NOMO-1 treated with dmso at 0.1 percent for 144 hours (cell line): ENCODE results near the gene GREB1L.

Experiments
- DNase-seq: peaks from one replicate; lab custom pipeline; 2025; ENCODE audit not compliant: unreplicated experiment; lab: John Stamatoyannopoulos, UW

GREB1L gene

GRCh38 chr18:21444465-21445212 is 202.6 kb downstream of the GREB1L start:
- DNase-seq: no peak

GRCh38 chr18:21448299-21448698 is 206.3 kb downstream of the GREB1L start:
- DNase-seq: no peak

- no peak for DNase-seq
Observed at GRCh38 chr18:21449367-21450290, 207.6 kb downstream of the GREB1L start.

GRCh38 chr18:21450503-21450902 is 208.5 kb downstream of the GREB1L start:
- no peak for DNase-seq

GRCh38 chr18:21450913-21451312 is 208.9 kb downstream of the GREB1L start:
- no peak for DNase-seq

GRCh38 chr18:21451851-21452250 is 209.8 kb downstream of the GREB1L start:
- DNase-seq: no peak

GRCh38 chr18:21452276-21452780 is 210.3 kb downstream of the GREB1L start:
- DNase-seq: no peak

GRCh38 chr18:21452796-21453510 is 210.9 kb downstream of the GREB1L start:
- no peak for DNase-seq

- no peak for DNase-seq
Observed at GRCh38 chr18:21453511-21453901, 211.5 kb downstream of the GREB1L start.

- no peak for DNase-seq
Observed at GRCh38 chr18:21454725-21455124, 212.7 kb downstream of the GREB1L start.

- DNase-seq: no peak
Observed at GRCh38 chr18:21456428-21457178, 214.6 kb downstream of the GREB1L start.

- no peak for DNase-seq
Observed at GRCh38 chr18:21457179-21457535, 215.1 kb downstream of the GREB1L start.

GRCh38 chr18:21458310-21458709 is 216.3 kb downstream of the GREB1L start:
- no peak for DNase-seq

GRCh38 chr18:21458788-21459187 is 216.8 kb downstream of the GREB1L start:
- DNase-seq: no peak

- no peak for DNase-seq
Observed at GRCh38 chr18:21459706-21460286, 217.8 kb downstream of the GREB1L start.

- no peak for DNase-seq
Observed at GRCh38 chr18:21461460-21461859, 219.4 kb downstream of the GREB1L start.

GRCh38 chr18:21463718-21464117 is 221.7 kb downstream of the GREB1L start:
- no peak for DNase-seq

- DNase-seq: no peak
Observed at GRCh38 chr18:21468514-21469164, 226.6 kb downstream of the GREB1L start.

GRCh38 chr18:21472741-21473140 is 230.7 kb downstream of the GREB1L start:
- no peak for DNase-seq

- no peak for DNase-seq
Observed at GRCh38 chr18:21474621-21475020, 232.6 kb downstream of the GREB1L start.
